Measurements from ENCODE around the gene PPT1.

PPT1 gene

GRCh38 chr1:40096977-40097782 is at the start of gene PPT1:
TSS of gene PPT1 (minus strand) at chr1:40097252. CDS start at chr1:40097238, 14 bp downstream.
- TF ChIP-seq CTCF (IDR thresholded peaks at IDR 0.05; ENCODE audit: low read depth, low read length, missing control alignments) = peak; percentile 39
- no peak for DNase-seq (ENCODE audit: low read depth)
- in situ Hi-C loops (cut with HindIII; ENCODE audit: low sequenced_read_pairs) = no loop called here
- H3K4me3 ChIP-seq (ENCODE audit: low read depth, low read length) = peak within 1 kb of the TSS; percentile 84

GRCh38 chr1:40143891-40144575 is 47.0 kb upstream of the PPT1 start:
- H3K4me3 ChIP-seq (ENCODE audit: low read depth, low read length) = no peak overlapping the region
- peak; percentile 52 for DNase-seq (ENCODE audit: low read depth)
- in situ Hi-C loops (cut with HindIII; ENCODE audit: low sequenced_read_pairs) = no loop called here
- peak; percentile 77 for TF ChIP-seq CTCF (IDR thresholded peaks at IDR 0.05; ENCODE audit: low read depth, low read length, missing control alignments)

GRCh38 chr1:40141878-40142535 is 45.0 kb upstream of the PPT1 start:
- no peak for DNase-seq (ENCODE audit: low read depth)
- no peak overlapping the region for H3K4me3 ChIP-seq (ENCODE audit: low read depth, low read length)
- in situ Hi-C loops (cut with HindIII; ENCODE audit: low sequenced_read_pairs) = no loop called here
- no peak for TF ChIP-seq CTCF (IDR thresholded peaks at IDR 0.05; ENCODE audit: low read depth, low read length, missing control alignments)

GRCh38 chr1:40140211-40140973 is 43.3 kb upstream of the PPT1 start:
- in situ Hi-C loops (cut with HindIII; ENCODE audit: low sequenced_read_pairs) = no loop called here
- no peak for DNase-seq (ENCODE audit: low read depth)
- H3K4me3 ChIP-seq (ENCODE audit: low read depth, low read length) = no peak overlapping the region
- no peak for TF ChIP-seq CTCF (IDR thresholded peaks at IDR 0.05; ENCODE audit: low read depth, low read length, missing control alignments)

GRCh38 chr1:40133839-40134238 is 36.8 kb upstream of the PPT1 start:
- in situ Hi-C loops (cut with HindIII; ENCODE audit: low sequenced_read_pairs) = no loop called here
- no peak for TF ChIP-seq CTCF (IDR thresholded peaks at IDR 0.05; ENCODE audit: low read depth, low read length, missing control alignments)
- no peak for DNase-seq (ENCODE audit: low read depth)
- H3K4me3 ChIP-seq (ENCODE audit: low read depth, low read length) = no peak overlapping the region

- no peak overlapping the region for H3K4me3 ChIP-seq (ENCODE audit: low read depth, low read length)
- no peak for TF ChIP-seq CTCF (IDR thresholded peaks at IDR 0.05; ENCODE audit: low read depth, low read length, missing control alignments)
- DNase-seq (ENCODE audit: low read depth) = no peak
- in situ Hi-C loops (cut with HindIII; ENCODE audit: low sequenced_read_pairs) = no loop called here
These were observed 36.2 kb upstream of the PPT1 start for GRCh38 chr1:40133312-40133665.
